Activated CD4-positive, alpha-beta T cell treated with anti-CD3 and anti-CD28 coated beads, Interleukin-2, Interleukin-6, amounts not matched to agents 100 ng/mL and 50 ng/mL, durations not matched to agents 16 hours and 8 hours (primary cell): ENCODE results near the gene CNIH3.

Source experiments
- DNase-seq: peaks from one replicate; pipeline ENCODE4 v3.0.0-alpha.2; 2020

The CNIH3 gene

DNA sequence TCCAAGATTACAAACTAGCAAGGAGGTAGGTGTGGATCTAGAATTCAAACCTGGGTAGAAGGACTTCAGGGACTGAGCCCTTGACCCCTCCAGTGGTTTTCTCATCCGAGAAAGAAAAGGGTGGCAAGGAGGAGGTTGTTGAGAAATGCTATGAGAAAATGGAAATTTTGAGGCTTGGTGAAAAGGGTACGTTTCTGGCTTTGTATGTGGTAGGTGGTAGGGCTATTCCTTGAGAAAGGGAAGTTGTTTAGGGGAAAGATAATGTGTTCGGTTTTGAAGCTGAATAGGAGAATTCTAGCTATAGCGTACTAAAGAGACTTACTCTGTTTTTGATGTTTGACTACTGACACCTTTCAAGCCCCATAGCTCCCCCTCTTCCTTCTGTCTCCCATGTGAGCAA, 133.8 kb downstream of the CNIH3 start:
- no peak for DNase-seq

DNA sequence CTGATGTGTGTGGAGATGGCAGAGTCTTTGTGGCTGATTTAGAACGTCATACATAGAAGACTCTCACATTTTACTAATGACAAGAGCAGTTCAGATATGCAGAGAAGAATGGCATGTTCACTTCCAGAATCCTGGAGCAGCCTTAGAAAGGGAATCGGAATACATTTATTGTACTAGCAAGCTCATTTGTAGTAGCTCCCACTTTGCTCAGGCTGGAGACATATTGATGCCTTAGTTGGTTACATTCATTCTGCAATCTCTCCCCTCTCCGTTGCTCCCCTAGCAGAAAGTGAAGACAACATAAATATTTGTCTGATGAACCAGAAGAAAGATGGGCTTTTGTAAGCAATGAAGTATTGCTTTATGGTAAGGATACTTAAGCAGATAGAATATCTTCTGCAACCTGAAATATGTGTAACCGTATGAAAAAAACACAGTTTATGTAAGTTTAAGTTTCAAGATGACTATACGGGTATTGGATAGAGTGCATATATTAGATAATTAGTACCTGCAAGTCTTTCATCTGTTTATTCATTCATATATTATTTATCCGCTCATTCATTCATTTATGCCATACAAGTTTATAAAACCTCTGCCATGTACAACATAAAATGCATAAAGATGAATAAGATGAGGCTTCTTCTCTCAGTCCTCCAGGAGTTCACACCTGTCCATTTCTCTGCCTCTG, 135.7 kb downstream of the CNIH3 start:
- DNase-seq = no peak

DNA sequence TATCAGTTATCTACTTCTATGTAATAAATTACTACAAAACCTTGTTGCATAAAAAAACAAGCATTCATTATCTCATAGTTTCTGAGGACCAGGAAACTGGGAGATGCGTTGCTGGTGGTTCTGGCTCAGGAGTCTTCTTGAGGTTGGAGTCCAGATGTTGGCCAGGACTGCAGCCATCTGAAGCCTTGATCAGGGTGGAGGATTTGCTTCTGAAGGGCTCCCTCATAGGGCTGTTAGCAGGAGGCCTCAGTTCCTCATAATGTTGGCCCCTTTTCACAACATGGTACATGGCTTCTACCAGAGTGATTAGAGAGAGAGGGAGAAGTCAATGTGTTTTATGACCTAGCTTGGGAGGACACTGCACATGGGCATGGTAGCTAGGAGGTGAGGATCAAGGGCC, 137.4 kb downstream of the CNIH3 start:
- DNase-seq = no peak

GRCh38 chr1:224755586-224755985, 139.5 kb downstream of the CNIH3 start:
- no peak for DNase-seq

DNA sequence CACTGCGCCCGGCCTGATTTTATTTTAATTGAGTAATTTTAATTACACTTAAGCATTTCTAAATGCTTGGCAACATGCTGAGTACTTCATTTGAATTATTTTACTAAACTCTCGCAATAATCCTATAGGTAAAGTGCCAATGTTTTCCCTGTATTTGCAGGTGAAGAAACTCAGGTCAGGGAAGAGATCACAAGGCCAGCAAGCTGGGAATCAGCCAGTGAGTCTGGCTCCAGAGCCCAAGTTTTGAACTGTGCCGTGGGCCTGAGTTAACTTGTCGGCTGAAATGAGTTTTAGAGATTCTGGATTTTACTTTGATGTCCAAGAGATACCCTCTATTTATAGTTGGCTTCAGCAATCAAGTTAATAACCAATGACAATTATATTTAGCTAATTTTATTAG, 141.4 kb downstream of the CNIH3 start:
- no peak for DNase-seq

DNA sequence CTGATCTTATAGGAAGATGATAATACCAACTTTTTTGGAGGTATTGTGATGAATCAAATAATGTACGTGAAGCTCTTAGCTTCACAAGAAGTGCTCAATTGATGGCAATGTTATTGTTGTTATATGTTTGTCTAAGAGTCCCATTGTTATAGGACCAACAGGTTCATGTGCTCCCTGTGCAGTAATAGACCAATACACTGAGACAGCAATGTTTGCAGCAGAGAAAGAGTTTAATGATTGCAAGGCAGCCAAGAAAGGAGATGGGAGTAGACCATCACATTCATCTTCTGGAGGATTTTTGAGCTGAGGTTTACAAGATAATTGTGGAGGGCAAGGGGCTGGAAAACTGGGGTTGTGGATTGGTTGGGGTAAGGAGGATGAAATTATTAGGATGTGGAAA, 143.0 kb downstream of the CNIH3 start:
- no peak for DNase-seq

GRCh38 chr1:224759681-224760091, 143.6 kb downstream of the CNIH3 start:
- DNase-seq = no peak

DNA sequence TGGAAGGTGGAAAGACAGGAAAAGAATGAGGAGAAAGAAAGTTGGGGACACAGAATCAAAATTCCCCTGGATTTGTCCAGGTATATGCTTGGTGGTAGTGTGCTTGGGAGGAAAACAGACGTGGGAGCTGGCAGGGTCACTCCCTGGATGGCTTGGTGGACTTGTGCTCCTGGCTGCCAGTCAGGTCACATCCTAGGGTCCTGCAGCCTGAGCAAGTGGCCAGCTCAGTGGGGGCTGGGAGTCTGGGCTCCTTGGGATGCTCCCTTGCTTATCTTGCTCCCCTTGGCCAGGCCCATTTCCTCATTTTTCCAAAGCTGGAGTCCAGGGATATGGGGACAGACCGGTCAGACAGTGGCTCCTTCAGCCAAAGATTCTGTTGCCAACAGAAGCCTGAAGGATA, 144.0 kb downstream of the CNIH3 start:
- no peak for DNase-seq

DNA sequence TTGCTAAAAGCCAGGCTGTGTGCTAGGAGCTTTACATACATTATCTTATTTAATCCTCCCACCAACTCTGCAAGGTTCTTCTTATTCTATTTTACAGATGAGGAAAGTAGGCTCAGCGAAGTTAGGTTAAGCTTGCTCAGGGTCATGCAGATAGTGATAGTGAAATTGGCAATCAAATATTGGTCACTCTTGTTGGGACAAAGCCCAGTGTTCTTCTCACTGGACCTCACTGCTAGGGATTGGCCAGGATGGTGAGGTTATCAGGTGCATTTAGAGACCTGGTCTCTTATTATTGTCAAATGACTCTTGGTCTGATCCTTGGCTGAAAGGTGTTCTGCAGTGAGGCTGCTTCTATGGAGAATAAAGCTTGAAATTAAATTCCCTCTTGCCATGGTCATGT, 145.1 kb downstream of the CNIH3 start:
- no peak for DNase-seq

DNA sequence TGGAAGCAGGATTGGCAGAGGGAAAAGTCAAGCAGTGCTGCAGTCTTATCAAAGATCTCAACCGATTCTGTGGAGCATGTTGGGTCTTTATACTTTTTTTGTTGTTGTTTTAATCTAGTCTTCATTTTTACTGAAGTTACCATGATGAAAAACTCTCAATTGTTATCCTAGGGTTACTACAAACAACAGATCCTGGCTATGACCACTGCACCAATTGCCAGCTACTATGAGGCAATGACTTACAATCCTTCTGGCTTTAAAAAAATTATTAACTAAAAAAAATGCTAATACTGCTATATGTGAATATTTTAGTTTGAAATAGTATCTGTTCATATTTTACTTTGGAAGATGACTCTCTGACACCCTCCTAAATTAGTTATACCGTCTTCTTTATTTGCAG, 145.9 kb downstream of the CNIH3 start:
- DNase-seq = no peak

GRCh38 chr1:224762701-224763100, 146.6 kb downstream of the CNIH3 start:
- no peak for DNase-seq

GRCh38 chr1:224763126-224763775, 147.1 kb downstream of the CNIH3 start:
- DNase-seq = no peak

GRCh38 chr1:224766266-224766665, 150.1 kb downstream of the CNIH3 start:
- DNase-seq = no peak

- DNase-seq = no peak
Measured at GRCh38 chr1:224767031-224767430, 150.9 kb downstream of the CNIH3 start.

DNA sequence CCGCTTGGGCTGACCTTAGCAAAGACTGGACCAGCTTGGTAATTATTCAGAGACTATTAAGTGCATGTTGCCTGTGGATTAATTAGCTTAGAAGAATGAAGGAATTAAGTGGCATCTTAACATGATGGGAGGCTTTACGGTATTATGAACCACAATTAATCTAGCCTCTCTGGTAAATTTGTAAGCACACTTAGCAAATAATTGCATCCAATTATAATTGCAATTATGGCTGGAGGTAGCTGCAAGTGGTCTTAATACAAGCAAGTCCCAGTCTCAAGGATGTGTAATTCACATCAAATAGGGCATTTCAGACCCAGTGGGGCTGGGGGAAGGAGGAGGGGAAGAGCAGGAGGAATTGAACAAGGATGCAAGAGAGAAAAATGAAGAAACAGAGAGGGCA, 151.6 kb downstream of the CNIH3 start:
- DNase-seq = no peak

DNA sequence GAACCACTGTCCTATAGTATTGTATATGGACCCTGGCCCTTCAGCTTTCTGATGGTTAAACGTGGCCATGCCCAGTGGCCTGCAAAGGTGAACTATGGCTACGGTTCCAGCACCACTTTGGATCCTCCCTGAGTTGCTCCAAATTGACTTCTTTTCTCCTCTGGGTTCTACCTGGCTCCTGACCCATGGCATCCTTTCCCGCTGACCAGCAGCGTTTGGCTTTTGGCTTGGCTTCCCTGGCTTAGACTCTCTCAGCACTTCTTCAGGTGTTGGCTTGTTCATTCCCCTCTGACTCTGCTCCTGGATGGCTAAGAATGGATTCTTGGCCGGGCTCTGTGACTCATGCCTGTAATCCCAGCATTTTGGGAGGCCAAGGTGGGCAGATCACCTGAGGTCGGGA, 152.9 kb downstream of the CNIH3 start:
- no peak for DNase-seq

DNA sequence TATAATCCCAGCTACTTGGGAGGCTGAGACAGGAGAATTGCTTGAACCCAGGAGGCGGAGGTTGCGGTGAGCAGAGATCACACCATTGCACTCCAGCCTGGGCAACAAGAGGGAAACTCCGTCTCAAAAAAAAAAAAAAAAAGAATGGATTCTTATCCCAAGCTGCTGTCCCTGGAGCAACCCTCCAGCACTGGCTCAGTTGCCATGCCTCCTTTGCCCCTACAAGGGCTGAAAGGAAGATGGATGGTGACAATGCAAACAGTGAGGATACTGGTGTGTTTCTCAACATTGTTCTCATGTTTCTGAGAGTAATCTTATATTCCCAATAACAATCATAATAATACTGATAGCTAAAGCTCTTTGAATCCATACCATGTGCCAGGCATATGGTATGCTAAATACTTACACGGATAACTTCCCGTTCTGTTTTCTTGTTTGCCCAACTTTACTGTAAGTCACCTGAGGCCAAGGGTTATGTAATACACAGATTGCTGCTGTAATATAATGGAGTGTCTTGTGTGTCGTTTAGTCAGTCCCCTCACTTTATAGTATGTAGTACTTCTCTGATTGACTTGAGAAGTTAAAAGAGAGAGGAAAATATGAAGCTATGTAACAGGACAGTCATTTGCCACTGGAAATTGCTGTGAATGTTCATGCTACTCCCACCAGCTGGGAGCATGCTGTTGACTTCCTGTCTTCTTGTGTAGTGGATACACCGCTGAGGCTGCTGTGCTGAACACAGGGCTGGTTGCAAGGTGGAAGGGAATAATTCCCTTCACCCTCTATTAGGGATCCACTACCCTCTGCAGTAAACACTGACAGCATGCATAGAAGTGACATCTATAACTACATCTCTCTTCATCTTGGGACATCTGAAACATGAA, 153.6 kb downstream of the CNIH3 start:
- no peak for DNase-seq

- DNase-seq = no peak
Measured at GRCh38 chr1:224770336-224770693, 154.2 kb downstream of the CNIH3 start.

DNA sequence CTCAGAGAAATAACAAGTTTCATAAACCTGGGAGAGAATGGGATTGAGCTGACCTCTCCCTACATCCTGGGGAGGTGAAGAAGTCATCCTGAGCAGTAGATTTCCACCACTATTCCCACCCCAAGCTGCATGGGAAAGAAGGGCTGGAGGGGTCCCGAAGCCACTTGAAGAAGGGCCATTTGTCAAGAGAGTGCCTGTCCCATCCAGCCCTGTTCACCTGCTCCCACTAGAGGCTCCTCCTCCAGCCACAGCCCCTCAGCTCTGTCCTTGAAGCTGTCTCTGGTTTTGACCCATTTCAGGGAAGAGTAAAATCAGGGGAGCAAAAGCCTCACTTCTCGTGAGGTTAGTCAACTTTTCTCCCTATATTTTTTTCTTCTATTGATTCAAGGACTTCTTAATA, 157.5 kb downstream of the CNIH3 start:
- no peak for DNase-seq

DNA sequence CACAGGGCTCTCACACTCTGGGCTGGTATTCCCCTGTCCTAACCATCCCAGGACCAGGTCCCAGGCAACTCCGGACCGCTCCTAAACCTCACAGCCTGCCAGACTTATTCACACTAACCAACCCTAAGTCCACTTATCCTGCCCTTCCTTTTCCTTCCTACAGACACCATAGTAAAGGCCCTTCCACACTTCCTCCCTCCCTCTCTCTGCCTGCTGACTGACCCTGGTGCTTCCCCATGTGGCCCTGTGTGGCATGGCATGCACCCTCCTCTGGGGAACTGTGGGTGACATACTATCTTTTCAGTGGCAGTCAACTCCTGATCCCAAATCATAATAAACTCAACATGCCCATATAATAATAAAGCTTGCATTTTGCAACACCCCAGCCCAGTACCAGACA, 158.3 kb downstream of the CNIH3 start:
- DNase-seq = no peak

GRCh38 chr1:224777180-224777579, 161.1 kb downstream of the CNIH3 start:
- no peak for DNase-seq

DNA sequence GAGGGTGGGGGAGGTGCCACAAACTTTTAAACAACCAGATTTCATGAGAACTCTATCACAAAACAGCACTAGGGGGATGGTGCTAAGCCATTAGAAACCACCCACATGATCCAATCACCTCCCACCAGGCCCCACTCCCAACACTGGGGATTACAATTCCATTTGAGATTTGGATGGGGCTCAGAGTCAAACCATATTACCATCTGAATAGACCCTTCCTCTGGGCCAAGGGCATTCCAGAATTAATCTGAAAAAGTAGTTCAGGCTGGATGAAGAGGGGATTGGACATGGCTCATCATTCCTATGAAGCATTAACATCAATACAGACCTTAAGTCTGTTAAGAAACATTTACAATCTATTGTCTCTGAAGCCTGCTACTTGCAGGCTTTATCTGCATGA, 163.4 kb downstream of the CNIH3 start:
- DNase-seq = no peak

DNA sequence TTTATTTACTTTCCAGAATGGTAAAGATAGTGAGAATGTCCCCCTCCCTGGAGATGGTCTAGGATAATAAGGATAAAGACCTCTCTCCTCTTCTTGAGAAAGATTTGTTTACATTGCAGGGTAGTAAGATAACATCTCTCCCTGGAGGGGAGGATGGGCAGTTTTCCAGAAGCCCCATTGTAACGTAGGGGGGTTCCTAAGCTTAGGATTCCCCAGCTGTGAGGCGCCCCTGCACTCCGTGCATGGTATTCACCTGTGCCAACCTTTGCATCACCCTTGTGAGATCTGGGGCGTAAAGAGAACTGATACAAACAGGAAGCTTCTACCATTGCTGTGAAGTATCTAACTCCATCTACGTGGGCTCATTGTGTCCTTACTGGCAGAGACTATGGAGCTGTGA, 164.6 kb downstream of the CNIH3 start:
- DNase-seq = no peak

- DNase-seq = no peak
Measured at GRCh38 chr1:224781800-224782199, 165.7 kb downstream of the CNIH3 start.
